NCI-H1092 (cell line): ENCODE results near the gene CSNK1D.

Experiments used
- DNase-seq: peaks from one replicate; lab custom pipeline; 2025; lab: John Stamatoyannopoulos, UW

CSNK1D gene

GRCh38 chr17:82310877-82311276 lies 37.4 kb upstream of the CSNK1D start:
- DNase-seq, result no peak

GRCh38 chr17:82309656-82310570 lies 36.4 kb upstream of the CSNK1D start:
- no peak for DNase-seq

GRCh38 chr17:82305727-82306300 lies 32.3 kb upstream of the CSNK1D start:
- DNase-seq, result no peak

- DNase-seq, result no peak
Observed at GRCh38 chr17:82304826-82305726, 31.6 kb upstream of the CSNK1D start.

- DNase-seq, result no peak
Observed at GRCh38 chr17:82303944-82304808, 30.7 kb upstream of the CSNK1D start.

- DNase-seq, result no peak
Observed at GRCh38 chr17:82302991-82303943, 29.8 kb upstream of the CSNK1D start.

- DNase-seq, result no peak
Observed at GRCh38 chr17:82302568-82302963, 29.1 kb upstream of the CSNK1D start.

GRCh38 chr17:82301916-82302567 lies 28.5 kb upstream of the CSNK1D start:
- no peak for DNase-seq

- no peak for DNase-seq
Observed at GRCh38 chr17:82301300-82301915, 27.9 kb upstream of the CSNK1D start.

GRCh38 chr17:82300707-82301270 lies 27.3 kb upstream of the CSNK1D start:
- no peak for DNase-seq

GRCh38 chr17:82300228-82300627 lies 26.7 kb upstream of the CSNK1D start:
- DNase-seq, result no peak

- DNase-seq, result no peak
Observed at GRCh38 chr17:82299452-82299851, 26.0 kb upstream of the CSNK1D start.

GRCh38 chr17:82298538-82299421 lies 25.3 kb upstream of the CSNK1D start:
- DNase-seq, result no peak

- DNase-seq, result peak; percentile 53
Observed at GRCh38 chr17:82297714-82298537, 24.4 kb upstream of the CSNK1D start.

GRCh38 chr17:82297280-82297713 lies 23.8 kb upstream of the CSNK1D start:
- DNase-seq, result no peak

- DNase-seq, result no peak
Observed at GRCh38 chr17:82296511-82297279, 23.2 kb upstream of the CSNK1D start.
